ENCODE results near the gene TMEM219.
A peak's percentile ranks its signal among the peaks of the same experiment; 100 is the strongest.

TMEM219 gene

GRCh38 chr16:29971304-29971703, 9.4 kb downstream of the TMEM219 start:
- Mint-ChIP-seq H3K36me3 (ENCODE audit: low read depth) (peaks cover 50% of the 10 kb centered on the region), H3K9me3 (peaks cover 17% of the 10 kb centered on the region), H3K27me3 (ENCODE audit: low read depth, poor library complexity) (peaks cover 8% of the 10 kb centered on the region), H3K4me1 (peaks cover 17% of the 10 kb centered on the region), H3K27ac (no peak overlapping the region), H3K4me3 (no peak overlapping the region)
- TF ChIP-seq CTCF (IDR thresholded peaks at IDR 0.05), result no peak
- no peak for DNase-seq

- H3K27me3 Mint-ChIP-seq (ENCODE audit: low read depth, poor library complexity), result peaks cover 8% of the 10 kb centered on the region
- peaks cover 29% of the 10 kb centered on the region for H3K4me1 Mint-ChIP-seq
- DNase-seq, result no peak
- peaks cover 17% of the 10 kb centered on the region for H3K9me3 Mint-ChIP-seq
- H3K4me3 Mint-ChIP-seq, result no peak overlapping the region
- TF ChIP-seq CTCF (IDR thresholded peaks at IDR 0.05), result no peak
- H3K36me3 Mint-ChIP-seq (ENCODE audit: low read depth), result peaks cover 49% of the 10 kb centered on the region
- H3K27ac Mint-ChIP-seq, result no peak overlapping the region
Observed at GRCh38 chr16:29972500-29972899, 10.6 kb downstream of the TMEM219 start.

GRCh38 chr16:29972992-29973383, 11.1 kb downstream of the TMEM219 start:
- Mint-ChIP-seq H3K27me3 (ENCODE audit: low read depth, poor library complexity) (peaks cover 8% of the 10 kb centered on the region), H3K9me3 (peaks cover 17% of the 10 kb centered on the region), H3K4me1 (peaks cover 34% of the 10 kb centered on the region), H3K4me3 (no peak overlapping the region), H3K27ac (no peak overlapping the region), H3K36me3 (ENCODE audit: low read depth) (peaks cover 48% of the 10 kb centered on the region)
- TF ChIP-seq CTCF (IDR thresholded peaks at IDR 0.05), result no peak
- no peak for DNase-seq

GRCh38 chr16:29973384-29974246, 11.7 kb downstream of the TMEM219 start, which contains the start of gene TAOK2:
Gene TAOK2 (plus strand): TSS chr16:29973868. CDS start chr16:29977773, 3,905 bp downstream.
- Mint-ChIP-seq H3K4me1 (peaks cover 35% of the 10 kb centered on the region), H3K36me3 (ENCODE audit: low read depth) (peaks cover 47% of the 10 kb centered on the region), H3K4me3 (peak within 1 kb of the TSS; percentile 97), H3K9me3 (peaks cover 17% of the 10 kb centered on the region), H3K27me3 (ENCODE audit: low read depth, poor library complexity) (peaks cover 8% of the 10 kb centered on the region), H3K27ac (peak within 1 kb of the TSS; percentile 93)
- DNase-seq, result peak; percentile 99
- no peak for TF ChIP-seq CTCF (IDR thresholded peaks at IDR 0.05)

- TF ChIP-seq CTCF (IDR thresholded peaks at IDR 0.05), result no peak
- Mint-ChIP-seq H3K36me3 (ENCODE audit: low read depth) (peaks cover 49% of the 10 kb centered on the region), H3K4me3 (peak overlapping the region; percentile 97), H3K9me3 (peaks cover 17% of the 10 kb centered on the region), H3K27ac (peak overlapping the region; percentile 69), H3K4me1 (peaks cover 35% of the 10 kb centered on the region), H3K27me3 (ENCODE audit: low read depth, poor library complexity) (peaks cover 8% of the 10 kb centered on the region)
- no peak for DNase-seq
Observed at GRCh38 chr16:29974291-29975133, 12.6 kb downstream of the TMEM219 start.
